ENCODE data around the gene SPESP1. TPM values are rescaled to one million over a fixed set of nuclear protein-coding genes. Genes with fewer than 3 reads are reported as not detected.

SPESP1 gene
- total and polyA plus RNA-seq, 9 of the 15 experiments (the other 6 are each of a cell fraction or from before 2014, with no cell fraction given) = not detected

DNA sequence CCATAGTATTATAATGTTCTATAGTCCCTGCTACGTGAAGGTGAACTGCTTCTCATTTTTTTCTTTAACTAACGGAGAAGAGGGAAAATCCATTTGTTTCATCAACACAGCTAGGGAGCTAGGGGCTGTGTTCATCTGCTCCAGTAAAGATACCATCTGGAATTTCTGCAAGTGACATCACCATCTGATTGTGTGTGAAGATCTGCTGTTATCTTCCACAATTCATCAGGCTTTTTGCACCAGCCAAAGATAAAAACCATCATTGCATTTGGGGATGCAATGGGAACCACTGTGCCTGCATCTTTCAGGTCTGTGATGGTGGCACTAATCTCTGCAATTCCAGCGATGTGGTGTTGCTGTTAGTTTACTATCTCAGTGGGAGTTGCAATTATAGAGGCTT is 48.7 kb downstream of the SPESP1 start (continued):
- TF ChIP-seq, protein P1, sequence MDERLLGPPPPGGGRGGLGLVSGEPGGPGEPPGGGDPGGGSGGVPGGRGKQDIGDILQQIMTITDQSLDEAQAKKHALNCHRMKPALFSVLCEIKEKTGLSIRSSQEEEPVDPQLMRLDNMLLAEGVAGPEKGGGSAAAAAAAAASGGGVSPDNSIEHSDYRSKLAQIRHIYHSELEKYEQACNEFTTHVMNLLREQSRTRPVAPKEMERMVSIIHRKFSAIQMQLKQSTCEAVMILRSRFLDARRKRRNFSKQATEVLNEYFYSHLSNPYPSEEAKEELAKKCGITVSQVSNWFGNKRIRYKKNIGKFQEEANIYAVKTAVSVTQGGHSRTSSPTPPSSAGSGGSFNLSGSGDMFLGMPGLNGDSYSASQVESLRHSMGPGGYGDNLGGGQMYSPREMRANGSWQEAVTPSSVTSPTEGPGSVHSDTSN (CRISPR knock-in tag; IDR thresholded peaks at IDR 0.05; ENCODE audit: low read depth) = no peak
- TF ChIP-seq, protein P1 (tag; conservative IDR thresholded peaks at IDR 0.05; ENCODE audit: low read depth) = no peak
- TF ChIP-seq ZNF253 (CRISPR knock-in tag; conservative IDR thresholded peaks at IDR 0.05) (no peak), RBM15 (IDR thresholded peaks at IDR 0.05; ENCODE audit: insufficient read depth, low read length) (no peak), MYNN (IDR thresholded peaks at IDR 0.05) (no peak), MYNN (CRISPR knock-in tag; IDR thresholded peaks at IDR 0.05) (no peak), PRMT5 (CRISPR knock-in tag; IDR thresholded peaks at IDR 0.05) (no peak), XRCC3 (IDR thresholded peaks at IDR 0.05) (no peak)

DNA sequence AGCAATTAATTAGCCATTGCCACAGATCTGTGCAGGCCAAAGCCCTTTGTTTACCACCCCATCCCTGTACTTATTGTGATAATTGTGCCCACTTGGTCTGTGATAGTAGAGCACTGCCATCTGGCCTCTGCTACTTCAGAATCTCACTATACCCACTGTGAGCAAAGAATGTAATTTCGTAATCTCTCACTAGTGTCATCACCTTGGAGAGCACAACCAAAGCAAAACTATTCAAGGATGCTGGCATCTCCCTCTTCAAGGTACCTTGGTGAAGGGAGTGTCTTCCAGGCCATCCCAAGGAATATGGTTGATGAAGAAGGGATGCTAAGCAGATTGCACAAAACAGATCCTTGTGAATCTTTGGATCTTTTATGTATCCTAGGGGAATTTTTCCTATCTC is 49.5 kb downstream of the SPESP1 start:
- Histone ChIP-seq H4K20me1 (replicated peaks; ENCODE audit: control insufficient read depth, insufficient read depth, low read length) (no peaks in the 10 kb centered on the region), H3K79me2 (ENCODE audit: control insufficient read depth, insufficient read depth, low read length) (no peaks in the 10 kb centered on the region), H3K27me3 (ENCODE audit: control insufficient read depth in 2 of 2, insufficient read depth in 2 of 2, low read length in 2 of 2) (no peaks in the 10 kb centered on the region), H3K4me2 (ENCODE audit: insufficient read depth, low read length) (no peak overlapping the region), H3K9ac (ENCODE audit: insufficient read depth in 1 of 2, low read depth in 2 of 2, low read length in 2 of 2) (no peak overlapping the region), H3K36me3 (ENCODE audit: control insufficient read depth, insufficient read depth, low read length) (no peaks in the 10 kb centered on the region), H2AFZ (ENCODE audit: low read depth, low read length) (no peak overlapping the region), H3K9me3 (replicated peaks; ENCODE audit: control insufficient read depth, insufficient read depth, low read depth, low read length) (0 out of 2 replicates have a peak, but pooled peaks cover 6% of the 10 kb centered on the region), H3K9me1 (ENCODE audit: control insufficient read depth, insufficient read depth, low read length) (no peaks in the 10 kb centered on the region), H3K4me1 (replicated peaks in 1 of 2; ENCODE audit: control insufficient read depth in 2 of 2, insufficient read depth in 2 of 2, low read length in 2 of 2) (peaks cover 16 to 17% of the 10 kb centered on the region in 2 experiments), H3K27ac (ENCODE audit: extremely low read depth, low read depth, low read length) (no peak overlapping the region), H3K4me3 (no peak overlapping the region)
- 0% methylated on average over 1 of the region's 1 CpG for WGBS (ENCODE audit: insufficient coverage, low coverage, missing lambda C conversion rate)
- ATAC-seq (no peak), DNase-seq (ENCODE audit: extremely low read depth in 1 of 4, low spot score in 3 of 4) (no peak), FAIRE-seq (no peak)
- BruUV-seq (replicated peaks) = no TSS peak
- intact Hi-C loops (cut with micrococcal nuclease) (no loop called here), in situ Hi-C loops (cut with MboI) (no loop called here)
- POLR2A ChIA-PET = no interaction called here
- CTCF ChIA-PET (ENCODE audit: low intra/inter-chr PET ratio) = no interaction called here
- TF ChIP-seq NFE2L1 (tag; IDR thresholded peaks at IDR 0.05; ENCODE audit: borderline replicate concordance, low read depth) (no peak), CBX8 (IDR thresholded peaks at IDR 0.05; ENCODE audit: borderline replicate concordance, extremely low read depth, low read depth, low read length, poor library complexity, severe bottlenecking) (no peak), HLTF (IDR thresholded peaks at IDR 0.05) (no peak), HNRNPUL1 (IDR thresholded peaks at IDR 0.05; ENCODE audit: low read length) (no peak), CBX5 (IDR thresholded peaks at IDR 0.05; ENCODE audit: borderline replicate concordance, low read depth) (no peak), MTA1 (IDR thresholded peaks at IDR 0.05; ENCODE audit: borderline replicate concordance) (no peak), PML (IDR thresholded peaks at IDR 0.05; ENCODE audit: low read length) (no peak), PHB (CRISPR knock-in tag; IDR thresholded peaks at IDR 0.05) (no peak), FOXK1 (CRISPR knock-in tag; IDR thresholded peaks at IDR 0.05; ENCODE audit: borderline replicate concordance) (no peak), TCF7 (IDR thresholded peaks at IDR 0.05; ENCODE audit: borderline replicate concordance) (no peak)
- TF ChIP-seq, protein P2, sequence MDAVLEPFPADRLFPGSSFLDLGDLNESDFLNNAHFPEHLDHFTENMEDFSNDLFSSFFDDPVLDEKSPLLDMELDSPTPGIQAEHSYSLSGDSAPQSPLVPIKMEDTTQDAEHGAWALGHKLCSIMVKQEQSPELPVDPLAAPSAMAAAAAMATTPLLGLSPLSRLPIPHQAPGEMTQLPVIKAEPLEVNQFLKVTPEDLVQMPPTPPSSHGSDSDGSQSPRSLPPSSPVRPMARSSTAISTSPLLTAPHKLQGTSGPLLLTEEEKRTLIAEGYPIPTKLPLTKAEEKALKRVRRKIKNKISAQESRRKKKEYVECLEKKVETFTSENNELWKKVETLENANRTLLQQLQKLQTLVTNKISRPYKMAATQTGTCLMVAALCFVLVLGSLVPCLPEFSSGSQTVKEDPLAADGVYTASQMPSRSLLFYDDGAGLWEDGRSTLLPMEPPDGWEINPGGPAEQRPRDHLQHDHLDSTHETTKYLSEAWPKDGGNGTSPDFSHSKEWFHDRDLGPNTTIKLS (IDR thresholded peaks at IDR 0.05; ENCODE audit: borderline replicate concordance, low read depth) = no peak
- TF ChIP-seq, protein P3, sequence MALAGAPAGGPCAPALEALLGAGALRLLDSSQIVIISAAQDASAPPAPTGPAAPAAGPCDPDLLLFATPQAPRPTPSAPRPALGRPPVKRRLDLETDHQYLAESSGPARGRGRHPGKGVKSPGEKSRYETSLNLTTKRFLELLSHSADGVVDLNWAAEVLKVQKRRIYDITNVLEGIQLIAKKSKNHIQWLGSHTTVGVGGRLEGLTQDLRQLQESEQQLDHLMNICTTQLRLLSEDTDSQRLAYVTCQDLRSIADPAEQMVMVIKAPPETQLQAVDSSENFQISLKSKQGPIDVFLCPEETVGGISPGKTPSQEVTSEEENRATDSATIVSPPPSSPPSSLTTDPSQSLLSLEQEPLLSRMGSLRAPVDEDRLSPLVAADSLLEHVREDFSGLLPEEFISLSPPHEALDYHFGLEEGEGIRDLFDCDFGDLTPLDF (CRISPR knock-in tag; IDR thresholded peaks at IDR 0.05) = no peak

Data from K562 (cell line).